ENCODE measurements around the gene GPC6.
"Not testable (repeated sequence)": the region's sequence is repeated elsewhere in the genome, so short reads cannot be mapped to it uniquely, and the experiment has no call there.

Gene GPC6

GRCh38 chr13:93318534-93319254 lies 92.1 kb downstream of the GPC6 start:
- in situ Hi-C loops (cut with HindIII; ENCODE audit: low sequenced_read_pairs) = no loop called here

- in situ Hi-C loops (cut with HindIII; ENCODE audit: low sequenced_read_pairs) = no loop called here
These were observed 94.3 kb downstream of the GPC6 start for GRCh38 chr13:93320942-93321341.

- in situ Hi-C loops (cut with HindIII; ENCODE audit: low sequenced_read_pairs) = not testable (repeated sequence)
These were observed 97.3 kb downstream of the GPC6 start for GRCh38 chr13:93323880-93324279.

GRCh38 chr13:93325303-93326233 lies 99.0 kb downstream of the GPC6 start:
- in situ Hi-C loops (cut with HindIII; ENCODE audit: low sequenced_read_pairs) = no loop called here

GRCh38 chr13:93326234-93326811 lies 99.7 kb downstream of the GPC6 start:
- in situ Hi-C loops (cut with HindIII; ENCODE audit: low sequenced_read_pairs) = no loop called here

GRCh38 chr13:93328943-93329342 lies 102.3 kb downstream of the GPC6 start:
- in situ Hi-C loops (cut with HindIII; ENCODE audit: low sequenced_read_pairs) = no loop called here

- in situ Hi-C loops (cut with HindIII; ENCODE audit: low sequenced_read_pairs) = no loop called here
These were observed 110.1 kb downstream of the GPC6 start for GRCh38 chr13:93336728-93337127.

GRCh38 chr13:93338030-93338429 lies 111.4 kb downstream of the GPC6 start:
- in situ Hi-C loops (cut with HindIII; ENCODE audit: low sequenced_read_pairs) = no loop called here

GRCh38 chr13:93338906-93339305 lies 112.3 kb downstream of the GPC6 start:
- in situ Hi-C loops (cut with HindIII; ENCODE audit: low sequenced_read_pairs) = no loop called here

GRCh38 chr13:93339550-93339949 lies 112.9 kb downstream of the GPC6 start:
- in situ Hi-C loops (cut with HindIII; ENCODE audit: low sequenced_read_pairs) = no loop called here

GRCh38 chr13:93341517-93341916 lies 114.9 kb downstream of the GPC6 start:
- in situ Hi-C loops (cut with HindIII; ENCODE audit: low sequenced_read_pairs) = no loop called here

GRCh38 chr13:93343097-93343496 lies 116.5 kb downstream of the GPC6 start:
- in situ Hi-C loops (cut with HindIII; ENCODE audit: low sequenced_read_pairs) = no loop called here

- in situ Hi-C loops (cut with HindIII; ENCODE audit: low sequenced_read_pairs) = no loop called here
These were observed 117.6 kb downstream of the GPC6 start for GRCh38 chr13:93344048-93344705.

- in situ Hi-C loops (cut with HindIII; ENCODE audit: low sequenced_read_pairs) = no loop called here
These were observed 118.4 kb downstream of the GPC6 start for GRCh38 chr13:93345024-93345423.

- in situ Hi-C loops (cut with HindIII; ENCODE audit: low sequenced_read_pairs) = no loop called here
These were observed 119.2 kb downstream of the GPC6 start for GRCh38 chr13:93345770-93346169.

- in situ Hi-C loops (cut with HindIII; ENCODE audit: low sequenced_read_pairs) = no loop called here
These were observed 126.0 kb downstream of the GPC6 start for GRCh38 chr13:93352616-93353015.

GRCh38 chr13:93355094-93355493 lies 128.5 kb downstream of the GPC6 start:
- in situ Hi-C loops (cut with HindIII; ENCODE audit: low sequenced_read_pairs) = no loop called here

GRCh38 chr13:93356469-93356868 lies 129.9 kb downstream of the GPC6 start:
- in situ Hi-C loops (cut with HindIII; ENCODE audit: low sequenced_read_pairs) = no loop called here

- in situ Hi-C loops (cut with HindIII; ENCODE audit: low sequenced_read_pairs) = no loop called here
These were observed 133.4 kb downstream of the GPC6 start for GRCh38 chr13:93360021-93360420.

- in situ Hi-C loops (cut with HindIII; ENCODE audit: low sequenced_read_pairs) = no loop called here
These were observed 135.1 kb downstream of the GPC6 start for GRCh38 chr13:93361703-93362102.

GRCh38 chr13:93364166-93364565 lies 137.6 kb downstream of the GPC6 start:
- in situ Hi-C loops (cut with HindIII; ENCODE audit: low sequenced_read_pairs) = no loop called here
